C4-2B (cell line): Measurements from ENCODE around the gene MAST4.

ENCODE experiments used
- CTCF ChIP-seq: fragments of 450-650 bp; conservative IDR thresholded peaks from 2 replicates; pipeline ENCODE4 v1.5.1; 2017; ENCODE audit warnings: mild to moderate bottlenecking
- ZFX ChIP-seq: fragments of 450-650 bp; IDR thresholded peaks from 2 replicates; pipeline ENCODE4 v1.6.1; 2017

DNA sequence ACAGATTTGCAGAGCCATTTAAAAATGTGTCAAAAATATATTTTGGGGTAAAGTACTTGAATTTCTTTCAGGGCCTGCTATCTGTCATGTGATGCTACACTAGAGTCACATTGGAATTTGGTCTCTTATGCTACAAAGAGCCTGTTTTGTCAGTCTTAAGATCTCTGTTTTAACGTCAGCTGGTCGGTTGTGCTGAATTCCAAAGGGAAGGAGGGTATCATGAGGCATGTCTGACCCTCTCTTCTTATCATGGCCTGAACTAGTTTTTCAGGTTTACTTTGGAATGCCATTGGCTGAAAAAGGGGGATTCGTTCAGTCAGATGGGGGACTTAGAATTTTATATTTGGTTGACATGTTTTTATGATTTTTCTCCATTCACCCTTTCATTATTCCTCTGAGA, 309.8 kb downstream of the MAST4 start:
- TF ChIP-seq CTCF, result no peak
- no peak for TF ChIP-seq ZFX
